Fibroblast of lung (primary cell): ENCODE results near the gene OGFR.

ENCODE experiments used
- CTCF ChIP-seq, 2 donors: IDR thresholded peaks in 1 of 2; conservative IDR thresholded peaks in 1 of 2; 1 replicate in 1 of 2; 2 replicates in 1 of 2; pipeline ENCODE4 v1.5.1; 2011 to 2012; ENCODE audit warnings: low read length in 2 of 2, control low read depth in 1 of 2, inconsistent platforms in 1 of 2, low read depth in 1 of 2, mild to moderate bottlenecking in 1 of 2
- EZH2 ChIP-seq: IDR thresholded peaks from 2 replicates; pipeline ENCODE4 v1.5.1; 2012; ENCODE audit warnings: low read length, control low read depth, mild to moderate bottlenecking; ENCODE audit errors: missing control alignments

GRCh38 chr20:62822239-62822787 lies 17.7 kb downstream of the OGFR start:
- TF ChIP-seq CTCF (conservative IDR thresholded peaks at IDR 0.05 in 1 of 2, IDR thresholded peaks at IDR 0.05 in 1 of 2; ENCODE audit: low read depth in 1 of 2, low read length in 2 of 2): no peak
- TF ChIP-seq EZH2: no peak
